NCI-H82 (cell line): ENCODE results near the gene FOXK2.
"Not testable (repeated sequence)": the region's sequence is repeated elsewhere in the genome, so short reads cannot be mapped to it uniquely, and the experiment has no call there.

Experiments used
- DNase-seq: peaks from one replicate; lab custom pipeline; 2025; lab: John Stamatoyannopoulos, UW

Gene FOXK2

DNA sequence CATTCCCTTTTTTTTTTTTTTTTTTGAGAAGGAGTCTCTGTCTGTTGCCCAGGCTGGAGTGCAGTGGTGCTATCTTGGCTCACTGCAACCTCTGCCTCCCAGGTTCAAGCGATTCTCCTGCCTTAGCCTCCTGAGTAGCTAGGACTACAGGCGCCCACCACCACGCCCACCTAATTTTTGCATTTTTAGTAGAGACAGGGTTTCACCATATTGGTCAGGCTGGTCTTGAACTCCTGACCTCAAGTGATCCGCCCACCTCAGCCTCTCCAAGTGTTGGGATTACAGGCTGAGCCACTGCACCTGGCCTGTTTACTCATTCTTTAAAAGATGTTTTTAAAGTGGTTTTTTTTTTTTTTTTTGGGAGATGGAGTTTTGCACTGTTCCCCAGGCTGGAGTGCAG is 44.2 kb downstream of the FOXK2 start:
- DNase-seq = not testable (repeated sequence)

DNA sequence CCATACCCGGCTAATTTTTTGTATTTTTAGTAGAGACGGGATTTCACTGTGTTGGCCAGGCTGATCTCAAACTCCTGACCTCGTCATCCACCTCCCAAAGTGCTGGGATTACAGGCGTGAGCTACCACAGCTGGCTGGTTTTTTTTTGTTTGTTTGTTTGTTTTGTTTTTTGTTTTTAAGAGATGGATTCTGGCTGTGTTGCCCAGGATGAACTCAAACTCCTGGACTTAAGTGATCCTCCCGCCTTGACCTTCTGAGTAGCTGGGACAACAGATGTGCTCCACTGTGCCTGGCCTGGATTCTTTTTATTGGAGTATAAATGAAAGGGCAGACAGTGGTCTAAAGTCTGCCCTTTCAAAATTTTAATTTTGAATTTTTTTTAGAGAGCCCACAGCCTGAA is 44.7 kb downstream of the FOXK2 start:
- DNase-seq = no peak

DNA sequence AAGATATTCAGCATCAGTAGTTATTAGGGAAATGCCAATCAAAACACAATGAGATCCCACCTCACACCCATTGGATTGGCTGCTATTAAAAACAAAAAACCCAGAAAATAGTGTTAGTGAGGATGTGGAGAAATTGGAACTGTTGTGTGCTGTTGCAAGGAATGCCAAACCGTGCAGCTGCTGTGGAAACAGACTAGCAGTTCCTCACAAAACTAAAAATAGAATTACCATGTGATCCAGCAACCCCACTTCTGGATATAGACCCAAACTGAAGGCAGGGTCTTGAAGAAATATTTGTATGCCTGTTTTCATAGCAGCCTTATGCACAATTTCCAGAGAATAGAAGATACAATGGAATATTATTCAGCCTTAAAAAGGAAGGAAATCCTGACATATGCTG is 46.0 kb downstream of the FOXK2 start:
- DNase-seq = no peak

DNA sequence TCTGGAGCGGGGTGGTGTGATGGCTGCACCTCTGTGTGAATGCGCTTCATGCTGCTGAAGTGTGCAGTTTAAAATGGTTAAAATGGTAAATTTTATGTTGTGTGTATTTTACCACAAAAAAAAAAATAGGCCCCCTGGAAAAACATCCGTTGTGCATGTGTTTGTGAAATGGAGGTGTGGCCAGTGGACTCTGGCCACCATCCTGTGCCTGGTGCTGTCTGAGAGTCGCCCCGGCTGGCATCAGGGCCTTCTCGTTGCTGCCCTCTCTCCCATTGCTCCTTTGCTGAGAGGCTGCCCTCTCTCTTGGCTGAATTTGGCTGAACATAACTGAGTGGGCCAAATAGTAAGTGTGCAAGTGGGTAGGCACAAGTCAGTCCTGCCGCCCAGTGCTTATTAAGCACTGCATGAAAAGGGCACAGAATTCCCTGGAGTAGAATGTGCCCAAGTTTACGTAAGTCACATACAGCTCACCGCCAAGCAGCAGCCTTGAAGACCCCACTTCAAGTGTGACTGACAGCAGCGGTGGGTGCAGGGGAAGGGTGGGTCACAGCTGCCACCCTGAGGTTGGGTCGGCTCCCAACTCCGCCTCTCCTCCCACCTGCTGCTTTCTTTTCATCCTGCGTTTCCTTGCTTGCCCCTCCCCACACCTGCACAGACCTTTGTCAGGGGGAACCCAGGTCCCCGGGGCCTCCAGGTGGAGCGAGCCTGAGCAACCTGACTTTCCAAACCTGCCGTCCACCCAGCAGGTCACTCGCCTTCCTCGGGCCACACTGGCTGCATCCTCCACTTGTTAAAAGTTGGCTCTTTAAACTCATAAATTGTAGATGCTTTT is 46.8 kb downstream of the FOXK2 start:
- DNase-seq = no peak

DNA sequence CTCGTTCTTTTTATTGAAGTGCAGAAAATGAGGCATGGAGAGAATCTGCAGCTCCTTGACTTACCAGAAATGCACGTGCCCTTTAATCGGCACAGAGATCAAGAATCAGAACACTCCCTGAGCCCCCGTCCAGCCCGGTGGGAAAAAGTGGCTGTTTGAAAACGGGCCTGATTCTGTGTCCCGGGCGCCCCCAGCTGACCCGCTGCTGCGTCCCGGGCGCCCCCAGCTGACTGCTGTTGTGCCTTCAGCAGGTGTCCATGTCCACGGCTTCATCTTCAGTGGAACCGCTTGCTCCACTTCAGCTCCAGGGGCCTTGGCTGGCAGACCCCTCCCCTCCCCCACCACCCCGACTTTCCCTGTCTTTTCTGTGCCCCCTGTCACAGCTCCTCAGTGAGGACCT is 47.8 kb downstream of the FOXK2 start:
- no peak for DNase-seq

DNA sequence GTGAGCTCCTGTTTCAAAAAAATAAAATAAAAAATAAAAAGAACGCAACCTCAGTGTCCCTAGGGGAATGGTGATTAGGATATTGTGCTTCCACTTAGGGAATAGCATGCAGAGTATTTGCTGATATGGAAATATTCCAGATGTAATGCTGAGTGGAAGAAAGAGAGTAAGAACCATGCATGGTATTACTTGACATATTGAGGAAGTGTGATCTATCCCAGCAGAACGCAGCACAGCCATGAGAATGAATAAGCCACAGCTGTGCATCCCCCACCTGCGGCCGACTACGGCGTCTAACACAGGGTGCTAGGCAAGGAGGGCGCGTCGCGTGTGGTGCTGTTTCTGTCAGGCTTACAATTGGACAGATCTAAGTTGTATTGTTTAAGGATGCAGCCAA is 49.5 kb downstream of the FOXK2 start:
- DNase-seq = no peak

DNA sequence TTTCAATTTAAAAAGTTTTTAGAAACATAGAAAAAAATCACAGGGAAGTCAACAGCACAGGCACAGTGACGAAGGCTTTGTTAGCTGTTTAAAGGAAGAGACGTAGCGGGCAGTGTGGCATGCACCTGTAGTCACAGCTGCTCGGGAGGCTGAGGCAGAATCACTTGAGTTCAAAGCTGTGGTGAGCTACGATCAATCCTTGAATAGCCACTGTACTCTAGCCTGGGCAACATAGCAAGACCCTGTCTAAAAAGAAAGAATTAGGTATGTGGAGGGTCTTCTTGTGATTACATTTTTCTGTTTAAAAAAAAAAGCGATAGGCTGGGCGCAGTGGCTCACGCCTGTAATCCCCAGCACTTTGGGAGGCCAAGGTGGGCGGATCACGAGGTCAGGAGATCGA is 50.1 kb downstream of the FOXK2 start:
- DNase-seq = no peak

DNA sequence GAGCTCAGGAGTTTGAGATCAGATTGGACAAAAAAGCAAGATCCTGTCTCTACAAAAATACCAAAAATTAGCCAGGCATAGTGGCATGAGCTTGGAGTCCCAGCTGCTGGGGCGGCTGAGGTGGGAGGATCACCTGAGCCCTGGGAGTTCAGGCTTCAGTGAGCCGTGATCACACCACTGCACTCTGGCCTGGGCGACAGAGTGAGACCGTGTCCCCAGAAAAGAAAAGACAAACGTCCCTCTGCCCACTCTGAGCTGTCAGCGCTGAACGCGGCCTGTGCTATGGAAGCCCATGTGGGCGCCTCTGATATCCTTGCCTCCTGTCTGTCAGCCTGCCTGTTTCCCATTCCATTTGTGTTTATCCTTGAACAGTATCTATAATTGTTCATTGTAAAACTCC is 50.7 kb downstream of the FOXK2 start:
- DNase-seq = no peak

DNA sequence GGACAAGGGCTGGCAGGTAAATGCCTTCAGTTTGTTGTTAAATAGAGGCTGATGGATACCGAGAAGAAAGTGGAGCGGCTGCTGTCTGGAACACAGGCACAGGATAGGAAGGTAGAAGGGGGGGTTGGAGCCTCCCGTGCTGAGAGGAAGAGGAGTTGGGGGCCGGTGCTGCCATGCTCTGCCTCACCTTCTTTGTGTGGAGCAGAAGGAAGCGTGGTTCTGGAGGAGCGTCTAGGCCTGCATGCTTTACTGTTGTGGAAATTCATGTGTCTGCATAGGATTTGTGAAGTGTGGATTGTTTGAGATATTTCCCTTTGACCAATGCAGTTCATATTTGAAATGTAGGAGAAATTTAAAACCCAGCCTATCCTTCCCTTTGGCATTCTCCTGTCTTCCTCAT is 52.3 kb downstream of the FOXK2 start:
- no peak for DNase-seq

DNA sequence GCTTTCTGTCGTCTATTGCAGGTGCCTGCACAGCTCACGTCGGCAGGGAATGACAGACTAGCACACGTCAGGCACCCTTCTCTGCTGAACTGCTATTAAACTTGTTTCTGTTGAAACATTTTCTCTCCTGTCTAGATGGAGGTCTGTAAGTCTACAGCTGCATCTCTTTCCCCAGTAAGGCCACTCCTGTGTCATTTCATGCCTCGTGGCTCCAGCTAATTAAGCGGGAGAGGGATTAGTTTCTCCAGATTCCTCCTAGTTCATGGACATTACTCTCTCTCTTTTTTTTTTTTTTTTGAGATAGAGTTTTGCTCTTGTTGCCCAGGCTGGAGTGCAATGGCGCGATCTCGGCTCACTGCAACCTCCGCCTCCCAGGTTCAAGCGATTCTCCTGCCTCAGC is 54.5 kb downstream of the FOXK2 start:
- DNase-seq = no peak

DNA sequence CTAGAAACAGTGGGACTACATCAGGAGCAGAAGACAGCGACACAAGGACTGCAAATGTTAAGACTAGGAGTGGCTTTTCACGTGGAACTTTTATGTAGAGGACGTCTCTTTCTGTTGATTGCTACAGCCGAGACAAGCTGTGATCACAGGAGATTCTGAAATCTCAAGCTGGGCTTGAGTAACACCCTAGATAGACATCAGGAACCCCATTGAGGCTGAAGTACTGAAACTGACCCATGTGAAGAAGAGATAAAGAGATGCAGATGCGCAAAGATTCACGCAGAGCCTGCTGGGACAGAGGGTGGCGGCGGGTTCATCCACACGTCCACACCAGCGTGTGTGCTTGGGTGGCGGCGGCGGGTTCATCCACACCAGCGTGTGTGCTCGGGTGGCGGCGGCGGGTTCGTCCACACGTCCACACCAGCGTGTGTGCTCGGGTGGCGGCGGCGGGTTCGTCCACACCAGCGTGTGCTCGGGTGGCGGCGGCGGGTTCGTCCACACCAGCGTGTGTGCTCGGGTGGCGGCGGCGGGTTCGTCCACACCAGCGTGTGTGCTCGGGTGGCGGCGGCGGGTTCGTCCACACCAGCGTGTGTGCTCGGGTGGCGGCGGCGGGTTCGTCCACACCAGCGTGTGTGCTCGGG is 56.2 kb downstream of the FOXK2 start:
- not testable (repeated sequence) for DNase-seq

DNA sequence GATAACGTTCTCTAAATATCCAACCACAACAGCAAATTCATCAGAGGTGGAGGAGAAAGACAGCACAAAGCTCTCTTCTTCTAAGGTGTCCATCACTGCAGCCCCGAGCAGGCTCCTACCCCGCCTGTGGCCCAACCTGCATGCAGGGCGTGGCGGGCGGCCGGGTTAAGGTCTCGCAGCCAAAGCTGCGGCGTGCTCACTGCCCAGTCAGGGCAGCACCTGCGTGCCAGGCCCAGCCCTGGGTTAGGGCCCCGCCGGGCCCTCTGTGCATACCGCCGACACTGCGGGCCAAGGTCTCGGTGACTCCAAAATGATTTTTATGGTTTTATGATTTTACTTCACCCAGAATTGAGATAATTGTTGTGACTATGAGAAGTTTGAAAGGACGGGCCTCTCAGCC is 57.8 kb downstream of the FOXK2 start:
- DNase-seq = no peak

DNA sequence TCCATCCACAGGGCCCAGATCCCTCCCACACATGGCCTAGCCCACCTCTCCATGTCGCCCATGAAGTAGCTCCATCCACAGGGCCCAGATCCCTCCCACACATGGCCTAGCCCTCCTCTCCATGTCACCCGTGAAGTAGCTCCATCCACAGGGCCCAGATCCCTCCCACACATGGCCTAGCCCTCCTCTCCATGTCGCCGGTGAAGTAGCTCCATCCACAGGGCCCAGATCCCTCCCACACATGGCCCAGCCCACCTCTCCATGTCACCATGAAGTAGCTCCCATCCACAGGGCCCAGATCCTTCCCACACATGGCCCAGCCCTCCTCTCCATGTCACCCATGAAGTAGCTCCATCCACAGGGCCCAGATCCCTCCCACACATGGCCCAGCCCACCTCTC is 60.4 kb downstream of the FOXK2 start:
- not testable (repeated sequence) for DNase-seq

DNA sequence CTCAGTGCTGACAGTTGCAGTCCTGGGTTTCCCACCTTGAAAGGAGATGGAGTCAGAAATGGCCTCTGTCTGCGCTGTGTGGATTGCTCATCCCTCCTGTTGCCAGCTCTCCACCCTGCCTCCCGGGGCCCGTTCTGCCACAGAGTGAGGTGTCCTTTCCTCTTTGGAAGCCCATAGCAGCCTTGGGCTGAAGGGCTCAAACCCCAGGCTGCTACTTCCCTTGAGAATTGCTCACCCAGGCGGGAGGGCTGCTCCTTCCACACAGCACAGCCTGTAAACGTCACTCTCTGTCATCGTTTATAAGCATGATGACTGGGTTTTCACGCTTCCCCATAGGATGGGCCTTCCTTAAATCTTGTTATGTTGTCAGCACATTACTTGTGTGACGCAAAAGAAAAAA is 62.7 kb downstream of the FOXK2 start:
- no peak for DNase-seq

DNA sequence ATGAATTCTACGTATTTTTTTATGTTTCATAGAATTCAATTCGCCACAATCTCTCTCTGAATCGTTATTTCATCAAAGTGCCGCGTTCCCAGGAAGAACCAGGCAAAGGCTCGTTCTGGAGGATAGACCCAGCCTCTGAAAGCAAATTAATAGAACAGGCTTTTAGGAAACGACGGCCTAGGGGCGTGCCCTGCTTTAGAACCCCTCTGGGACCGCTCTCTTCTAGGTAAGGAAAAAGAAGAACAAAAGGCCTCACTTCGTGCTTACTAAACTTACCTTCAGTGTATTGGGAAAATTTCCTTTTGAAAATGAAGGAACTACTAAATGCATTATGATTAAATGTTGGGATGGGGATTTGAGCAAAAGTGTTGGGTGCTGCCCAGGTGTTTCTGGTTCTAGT is 63.2 kb downstream of the FOXK2 start:
- DNase-seq = no peak

DNA sequence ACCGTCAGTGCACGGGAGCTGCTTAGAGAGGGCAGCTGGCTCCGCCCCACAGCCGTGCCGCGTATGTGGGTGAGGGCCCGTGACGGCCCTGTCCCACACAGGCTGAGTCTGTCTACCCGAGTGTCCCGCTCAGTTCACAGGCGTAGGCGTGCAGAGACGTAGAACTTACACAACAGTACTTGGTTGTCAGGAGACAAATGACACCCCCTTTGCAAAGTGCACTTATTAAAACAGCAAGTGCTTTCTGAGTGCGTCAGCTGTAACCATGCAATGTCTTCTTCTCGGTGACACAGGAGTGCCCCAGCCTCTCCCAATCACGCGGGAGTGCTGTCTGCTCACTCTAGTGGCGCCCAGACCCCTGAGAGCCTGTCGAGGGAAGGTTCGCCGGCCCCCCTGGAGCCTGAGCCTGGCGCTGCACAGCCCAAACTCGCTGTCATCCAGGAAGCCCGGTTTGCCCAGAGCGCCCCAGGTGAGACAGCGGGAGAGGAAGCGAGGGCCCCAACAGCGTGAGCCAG is 64.2 kb downstream of the FOXK2 start:
- DNase-seq = no peak

DNA sequence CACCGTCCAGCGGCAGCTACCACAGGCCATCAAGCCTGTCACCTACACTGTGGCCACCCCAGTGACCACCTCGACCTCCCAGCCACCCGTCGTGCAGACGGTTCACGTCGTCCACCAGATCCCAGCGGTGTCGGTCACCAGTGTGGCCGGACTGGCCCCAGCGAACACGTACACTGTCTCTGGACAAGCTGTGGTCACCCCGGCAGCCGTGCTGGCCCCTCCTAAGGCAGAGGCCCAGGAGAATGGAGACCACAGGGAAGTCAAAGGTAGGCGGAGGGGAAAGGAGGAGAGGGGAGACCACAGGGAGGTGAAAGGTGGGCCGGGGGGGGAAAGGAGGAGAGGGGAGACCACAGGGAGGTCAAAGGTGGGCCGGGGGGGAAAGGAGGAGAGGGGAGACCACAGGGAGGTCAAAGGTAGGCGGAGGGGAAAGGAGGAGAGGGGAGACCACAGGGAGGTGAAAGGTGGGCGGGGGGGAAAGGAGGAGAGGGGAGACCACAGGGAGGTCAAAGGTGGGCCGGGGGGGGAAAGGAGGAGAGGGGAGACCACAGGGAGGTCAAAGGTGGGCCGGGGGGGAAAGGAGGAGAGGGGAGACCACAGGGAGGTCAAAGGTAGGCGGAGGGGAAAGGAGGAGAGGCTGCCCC is 66.5 kb downstream of the FOXK2 start:
- DNase-seq = peak; percentile 50

DNA sequence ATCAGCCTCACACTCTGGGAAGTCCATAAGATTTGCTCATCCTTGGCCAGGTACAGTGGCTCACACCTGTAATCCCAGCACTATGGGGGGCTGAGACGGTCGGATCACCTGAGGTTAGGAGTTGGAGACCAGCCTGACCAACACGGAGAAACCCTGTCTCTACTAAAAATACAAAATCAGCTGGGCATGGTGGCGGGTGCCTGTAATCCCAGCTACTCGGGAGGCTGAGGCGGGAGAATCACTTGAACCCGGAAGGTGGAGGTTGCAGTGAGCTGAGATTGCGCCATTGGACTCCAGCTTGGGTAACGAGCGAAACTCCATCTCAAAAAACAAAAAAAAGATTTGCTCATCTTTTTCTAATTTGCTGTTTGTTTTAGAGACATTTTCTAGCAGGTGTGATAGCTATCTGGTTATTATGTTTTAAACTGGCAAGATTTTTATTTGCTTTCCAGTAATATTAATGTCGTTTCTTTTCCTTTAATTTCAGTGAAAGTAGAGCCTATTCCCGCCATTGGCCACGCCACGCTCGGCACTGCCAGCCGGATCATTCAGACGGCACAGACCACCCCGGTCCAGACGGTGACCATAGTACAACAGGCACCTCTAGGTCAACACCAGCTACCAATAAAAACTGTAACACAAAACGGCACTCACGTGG is 67.2 kb downstream of the FOXK2 start:
- no peak for DNase-seq

DNA sequence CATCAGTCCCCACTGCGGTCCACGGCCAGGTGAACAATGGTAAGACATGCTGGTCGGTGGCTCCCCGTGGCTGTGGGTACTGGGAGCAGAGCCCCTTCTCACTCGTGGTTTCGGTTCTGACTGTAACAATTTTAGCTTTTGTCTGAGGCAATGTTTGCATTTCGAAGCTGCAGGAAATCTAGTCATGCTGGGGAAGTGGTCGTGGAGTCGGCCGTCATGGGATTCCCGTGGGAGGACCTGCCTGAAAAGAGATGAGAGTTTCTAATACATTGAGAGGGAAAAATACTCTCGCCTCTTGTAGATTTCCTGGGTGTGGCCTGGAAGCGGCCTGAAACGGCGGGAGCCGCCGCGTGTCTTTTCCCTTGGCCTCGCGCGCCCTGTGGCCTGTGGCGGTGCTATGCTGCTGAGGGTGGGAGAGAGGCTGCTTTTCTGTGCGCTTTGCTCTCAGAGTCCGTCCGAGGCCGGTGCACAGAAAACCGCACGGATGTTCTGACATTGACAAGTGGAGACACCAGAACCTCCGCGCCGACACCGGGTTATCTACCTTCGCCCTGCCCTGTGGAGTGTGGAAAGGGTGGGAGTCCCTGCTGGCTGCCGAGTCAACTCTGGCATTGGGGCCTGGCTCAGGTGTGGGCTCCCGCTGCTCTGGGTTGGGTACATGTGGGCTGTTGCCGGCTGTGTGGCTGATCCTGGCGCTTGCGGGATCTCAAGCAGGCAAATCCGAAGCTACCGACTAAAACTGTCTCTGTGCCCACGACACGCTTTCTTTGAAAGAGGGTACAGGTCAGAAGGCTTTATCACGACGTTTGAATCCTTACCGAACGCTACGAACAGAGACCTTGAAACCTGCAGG is 67.9 kb downstream of the FOXK2 start:
- DNase-seq = no peak

DNA sequence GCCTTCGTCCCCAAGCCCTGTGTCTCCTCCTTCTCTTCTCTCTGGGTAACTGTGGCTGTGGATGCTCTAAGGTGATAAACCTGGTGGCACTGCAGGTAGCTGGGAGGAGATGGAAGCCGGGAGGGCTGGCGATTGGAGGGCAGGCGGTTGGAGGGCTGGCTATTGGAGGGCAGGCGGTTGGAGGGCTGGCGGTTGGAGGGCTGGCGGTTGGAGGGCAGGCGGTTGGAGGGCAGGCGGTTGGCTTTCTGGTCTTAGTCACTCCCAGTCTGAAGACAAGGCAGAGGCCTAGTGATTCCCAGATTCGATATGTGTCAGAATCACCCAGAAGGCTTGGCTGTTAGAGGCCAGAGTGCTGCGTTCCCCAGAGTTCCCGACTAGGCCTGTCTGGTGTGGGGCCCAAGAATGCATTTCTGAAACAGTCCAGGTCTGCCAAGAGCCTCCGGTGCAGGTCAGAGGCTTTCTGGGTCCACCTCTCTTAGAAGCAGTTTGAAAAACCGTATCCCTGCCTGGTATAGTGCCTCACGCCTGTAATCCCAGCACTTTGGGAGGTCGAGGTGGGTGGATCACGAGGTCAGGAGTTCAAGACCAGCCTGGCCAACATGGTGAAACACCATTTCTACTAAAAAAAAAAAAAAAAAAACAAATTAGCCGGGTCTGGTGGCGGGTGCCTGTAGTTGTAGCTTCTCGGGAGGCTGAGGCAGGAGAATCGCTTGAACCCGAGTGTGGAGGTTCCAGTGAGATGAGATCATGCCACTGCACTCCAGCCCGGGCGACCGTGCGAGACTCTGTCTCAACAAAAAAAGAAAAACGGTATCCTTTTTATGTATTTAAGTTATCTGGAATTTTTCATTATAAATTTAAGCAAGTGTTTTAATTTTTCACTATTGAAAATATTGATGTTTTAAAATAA is 69.0 kb downstream of the FOXK2 start:
- DNase-seq = no peak

DNA sequence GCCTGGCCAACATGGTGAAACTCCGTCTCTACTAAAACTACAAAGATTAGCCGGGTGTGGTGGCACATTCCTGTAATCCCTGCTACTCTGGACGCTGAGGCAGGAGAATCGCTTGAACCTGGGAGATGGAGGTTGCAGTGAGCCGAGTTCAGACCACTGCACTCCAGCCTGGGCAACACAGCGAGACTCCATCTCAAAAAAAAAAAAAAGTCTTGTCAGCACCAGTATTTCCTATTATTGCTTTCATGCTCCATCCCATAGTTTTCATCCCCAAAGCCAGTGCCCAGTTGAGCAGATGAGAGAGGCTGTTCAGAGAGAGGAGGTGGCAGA is 70.3 kb downstream of the FOXK2 start:
- DNase-seq = no peak
